Measurements from ENCODE around the gene USP2. TPM values are rescaled to one million over a fixed set of nuclear protein-coding genes. Genes with fewer than 3 reads are reported as not detected.

USP2 gene
- total and polyA plus RNA-seq, 8 donors: 1.4 to 17.4 (median 2.8) TPM

GRCh38 chr11:119336744-119337469 lies 44.6 kb downstream of the USP2 start:
- Histone ChIP-seq H3K36me3 (peaks cover 7 to 17% (median 12%) of the 10 kb centered on the region in 4 donors), H3K4me3 (no peak overlapping the region), H3K4me1 (peaks cover 61 to 80% (median 73%) of the 10 kb centered on the region in 4 donors), H3K27ac (peak overlapping the region in 4 of 5 donors; percentile 81 to 96 (median 94)), H3K27me3 (peaks cover 0 to 34% (median 21%) of the 10 kb centered on the region in 3 donors), H3K9me3 (no peaks in the 10 kb centered on the region)
- no peak for TF ChIP-seq POLR2AphosphoS5 (IDR thresholded peaks at IDR 0.05)
- no peak for TF ChIP-seq POLR2A (IDR thresholded peaks at IDR 0.05)
- no peak for TF ChIP-seq CTCF (IDR thresholded peaks at IDR 0.05)
- TF ChIP-seq EP300 (IDR thresholded peaks at IDR 0.05): no peak
- intact Hi-C loops (cut with DNase I; ENCODE audit: low total_unique reads): no loop called here
- peak in 1 of 2 donors; percentile 5 for DNase-seq
- 72 to 85% (median 82%) methylated on average over 7 to 9 of the region's 9 CpGs for WGBS, 5 donors

GRCh38 chr11:119335655-119336543 lies 45.6 kb downstream of the USP2 start:
- peak overlapping the region in 3 of 4 donors; percentile 82 to 100 (median 96) for H3K4me3 ChIP-seq
- intact Hi-C loops (cut with DNase I; ENCODE audit: low total_unique reads): no loop called here
- TF ChIP-seq EP300 (IDR thresholded peaks at IDR 0.05) (no peak), POLR2A (IDR thresholded peaks at IDR 0.05) (no peak), POLR2AphosphoS5 (IDR thresholded peaks at IDR 0.05) (no peak), CTCF (IDR thresholded peaks at IDR 0.05) (no peak)
- DNase-seq: peak in 1 of 2 donors; percentile 20
- H3K36me3 ChIP-seq: peaks cover 7 to 17% (median 12%) of the 10 kb centered on the region in 4 donors
- H3K9me3 ChIP-seq: no peaks in the 10 kb centered on the region
- peaks cover 54 to 70% (median 64%) of the 10 kb centered on the region in 4 donors for H3K4me1 ChIP-seq
- H3K27me3 ChIP-seq: peaks cover 0 to 24% (median 16%) of the 10 kb centered on the region in 3 donors
- WGBS, 5 donors: 84 to 91% (median 89%) methylated on average over 30 of the region's 30 CpGs
- peak overlapping the region in 2 of 5 donors; percentile 85 to 96 for H3K27ac ChIP-seq

- Histone ChIP-seq H3K9me3 (no peaks in the 10 kb centered on the region), H3K36me3 (peaks cover 7 to 17% (median 12%) of the 10 kb centered on the region in 4 donors), H3K27ac (peak overlapping the region in 4 of 5 donors; percentile 83 to 95 (median 90)), H3K4me3 (peak overlapping the region; percentile 81 to 100 (median 89)), H3K27me3 (peaks cover 0 to 16% (median 10%) of the 10 kb centered on the region in 3 donors), H3K4me1 (peaks cover 48 to 63% (median 57%) of the 10 kb centered on the region in 4 donors)
- DNase-seq: peak in 1 of 2 donors; percentile 16
- intact Hi-C loops (cut with DNase I; ENCODE audit: low total_unique reads): no loop called here
- TF ChIP-seq POLR2AphosphoS5 (IDR thresholded peaks at IDR 0.05) (no peak), POLR2A (IDR thresholded peaks at IDR 0.05) (no peak), CTCF (IDR thresholded peaks at IDR 0.05) (no peak), EP300 (IDR thresholded peaks at IDR 0.05) (no peak)
- 63 to 71% (median 64%) methylated on average over 10 to 15 of the region's 15 CpGs for WGBS, 5 donors
Measured at GRCh38 chr11:119335091-119335654, 46.3 kb downstream of the USP2 start.
